B cell (primary cell): Measurements from ENCODE around the gene AK9. TPM values are rescaled to one million over a fixed set of nuclear protein-coding genes. Genes with fewer than 3 reads are reported as not detected.

Source experiments
- ATAC-seq: fragments of 200-7000 bp; cut with Tn5 transposase; one replicate; pipeline ENCODE4 v1.10.0; 2021; ENCODE audit warnings: low read depth, mild to moderate bottlenecking, moderate number of reproducible peaks, moderate library complexity
- CTCF ChIA-PET: fragments of 350-600 bp; sonication (Branson Sonifier 250); formaldehyde crosslinking; loops from one replicate; lab custom pipeline; 2021; ENCODE audit warnings: antibody characterized with exemption, inconsistent platforms; lab: Charles Lee
- POLR2A ChIA-PET: fragments of 350-600 bp; sonication (Branson Sonifier 250); formaldehyde crosslinking; loops from one replicate; lab custom pipeline; 2021; ENCODE audit warnings: antibody characterized with exemption; lab: Charles Lee
- DNase-seq: peaks from one replicate; pipeline ENCODE4 v3.0.0; 2013
- H2AFZ ChIP-seq: 2 replicates; pipeline ENCODE4 v1.6.1; 2012; ENCODE audit warnings: mild to moderate bottlenecking, low read depth, low read length; ENCODE audit not compliant: insufficient read depth, poor library complexity, severe bottlenecking
- H3K27ac ChIP-seq, 2 donors: 1 replicate in 1 of 2; 2 replicates in 1 of 2; pipeline ENCODE4 v1.5.1; 2012 to 2013; ENCODE audit warnings: low read length in 2 of 2, mild to moderate bottlenecking in 2 of 2, moderate library complexity in 1 of 2
- H3K27me3 ChIP-seq, 4 experiments: fragments of 200-600 bp in 1 of 4; sonication (generic) in 1 of 4; replicated peaks in 1 of 4; 1 replicate in 2 of 4; 2 replicates in 2 of 4; pipeline versions ENCODE4 v1.6.1 to v1.7.0; 2013 to 2016; ENCODE audit warnings: low read length in 3 of 4, mild to moderate bottlenecking in 2 of 4, mixed read lengths in 1 of 4, moderate library complexity in 1 of 4; ENCODE audit not compliant: insufficient read depth in 4 of 4, control insufficient read depth in 3 of 4; ENCODE audit errors: control extremely low read depth in 1 of 4
- H3K36me3 ChIP-seq, 2 experiments: replicated peaks in 1 of 2; 1 replicate in 1 of 2; 2 replicates in 1 of 2; pipeline versions ENCODE4 v1.6.1 to v1.7.1; 2013; ENCODE audit warnings: low read length in 1 of 2; ENCODE audit not compliant: insufficient read depth in 2 of 2, control insufficient read depth in 1 of 2; ENCODE audit errors: control extremely low read depth in 1 of 2, extremely low read depth in 1 of 2
- H3K4me1 ChIP-seq, 2 donors: fragments of 200-600 bp in 1 of 2; sonication (generic) in 1 of 2; 1 replicate in 1 of 2; 2 replicates in 1 of 2; pipeline versions ENCODE4 v1.5.1 to v1.6.1; 2013 to 2017; ENCODE audit warnings: low read length in 2 of 2; ENCODE audit not compliant: control insufficient read depth in 2 of 2, insufficient read depth in 2 of 2
- H3K4me2 ChIP-seq: replicated peaks from 2 replicates; pipeline ENCODE3; 2012; ENCODE audit warnings: mild to moderate bottlenecking, low read depth, low read length; ENCODE audit not compliant: poor library complexity, severe bottlenecking
- H3K4me3 ChIP-seq, 5 experiments: fragments of 200-600 bp in 1 of 5; sonication (generic) in 1 of 5; 1 replicate in 3 of 5; 2 replicates in 2 of 5; pipeline versions ENCODE4 v1.5.1 to v1.7.0; 2011 to 2016; ENCODE audit warnings: low read length in 4 of 5, mild to moderate bottlenecking in 4 of 5, low read depth in 2 of 5, control low read depth in 1 of 5, moderate library complexity in 1 of 5; ENCODE audit not compliant: insufficient read depth in 1 of 5; ENCODE audit errors: control extremely low read depth in 1 of 5, extremely low read depth in 1 of 5
- H3K79me2 ChIP-seq: fragments of 200-600 bp; sonication (generic); one replicate; pipeline ENCODE4 v1.6.0; 2016; ENCODE audit warnings: low read length; ENCODE audit not compliant: control insufficient read depth, insufficient read depth
- H3K9ac ChIP-seq: fragments of 200-600 bp; sonication (generic); 2 replicates; pipeline ENCODE4 v1.6.1; 2017; ENCODE audit warnings: mild to moderate bottlenecking, low read length, moderate library complexity
- H3K9me3 ChIP-seq, 3 donors: one replicate each; pipeline versions ENCODE4 v1.6.1 to v1.7.1; 2013; ENCODE audit warnings: low read length in 2 of 3; ENCODE audit not compliant: control insufficient read depth in 2 of 3, insufficient read depth in 1 of 3; ENCODE audit errors: control extremely low read depth in 1 of 3
- H4K20me1 ChIP-seq: 2 replicates; pipeline ENCODE4 v1.6.0; 2012; ENCODE audit warnings: mild to moderate bottlenecking, low read length; ENCODE audit not compliant: insufficient read depth, control insufficient read depth, poor library complexity, severe bottlenecking
- H3K27ac Mint-ChIP-seq: one replicate; pipeline ENCODE4 v1.8.0; 2021; ENCODE audit warnings: mixed read lengths
- H3K27me3 Mint-ChIP-seq: one replicate; pipeline ENCODE4 v1.8.0; 2021; ENCODE audit warnings: mixed read lengths
- H3K4me1 Mint-ChIP-seq: one replicate; pipeline ENCODE4 v1.8.0; 2021; ENCODE audit warnings: mixed read lengths
- H3K4me3 Mint-ChIP-seq: one replicate; pipeline ENCODE4 v1.8.0; 2021; ENCODE audit warnings: mixed read lengths
- H3K9me3 Mint-ChIP-seq: one replicate; pipeline ENCODE4 v1.8.0; 2022; ENCODE audit warnings: mixed read lengths; ENCODE audit not compliant: insufficient read depth
- EZH2 ChIP-seq: IDR thresholded peaks from 2 replicates; pipeline ENCODE4 v1.6.1; 2012; ENCODE audit warnings: borderline replicate concordance, low read depth, mild to moderate bottlenecking, moderate library complexity, low read length; ENCODE audit not compliant: insufficient read depth, poor library complexity, severe bottlenecking
- WGBS: methylation state at CpG from one replicate; pipeline ENCODE4 v1.1.5; 2013; ENCODE audit warnings: missing lambda C conversion rate; ENCODE audit not compliant: insufficient coverage; 5-methylcytosine and 5-hydroxymethylcytosine counted together
- intact Hi-C: fragments of 100-400 bp; cut with micrococcal nuclease; formaldehyde crosslinking; loops from one replicate; pipeline ENCODE4 v1.10.0; 2022
- polyA plus RNA-seq: library from polyadenylated mRNA; depleted of rRNA; stranded (reverse); fragments of >200 nt; gene quantifications from 2 replicates; pipeline ENCODE4 v1.2.3, GENCODE V29; 2012
- total RNA-seq, 2 donors: library from RNA; stranded (reverse); fragments of 120-200 nt in 1 of 2; gene quantifications; 1 replicate in 1 of 2; 2 replicates in 1 of 2; pipeline versions ENCODE4 v1.2.3 to v1.2.4, GENCODE V29; 2013 to 2022
- TF ChIP-seq, protein P1 (sequence below): fragments of 200-600 bp; IDR thresholded peaks from one replicate; pipeline ENCODE4 v1.8.0; 2022; ENCODE audit warnings: antibody characterized with exemption, mild to moderate bottlenecking

The AK9 gene
- total and polyA plus RNA-seq, 2 donors (not counting 1 experiment from before 2014, with no cell fraction given), result 6.4 to 26.5 TPM

- CTCF ChIA-PET, result no interaction called here
- DNase-seq (no peak), ATAC-seq (no peak)
- Histone ChIP-seq H3K4me1 (peaks cover 6 to 9% of the 10 kb centered on the region in 2 donors), H2AFZ (no peak overlapping the region), H4K20me1 (no peaks in the 10 kb centered on the region), H3K9me3 (peaks cover 0 to 6% (median 0%) of the 10 kb centered on the region in 3 donors), H3K79me2 (no peaks in the 10 kb centered on the region), H3K4me3 (no peak overlapping the region), H3K27me3 (no peaks in the 10 kb centered on the region), H3K9ac (no peak overlapping the region), H3K4me2 (no peak overlapping the region), H3K27ac (no peak overlapping the region), H3K36me3 (no peaks in the 10 kb centered on the region)
- WGBS, result 100% methylated on average over 1 of the region's 2 CpGs
- Mint-ChIP-seq H3K4me3 (no peak overlapping the region), H3K27me3 (no peaks in the 10 kb centered on the region), H3K9me3 (peaks cover 2% of the 10 kb centered on the region), H3K4me1 (peaks cover 14% of the 10 kb centered on the region), H3K27ac (no peak overlapping the region)
- TF ChIP-seq, protein P1, sequence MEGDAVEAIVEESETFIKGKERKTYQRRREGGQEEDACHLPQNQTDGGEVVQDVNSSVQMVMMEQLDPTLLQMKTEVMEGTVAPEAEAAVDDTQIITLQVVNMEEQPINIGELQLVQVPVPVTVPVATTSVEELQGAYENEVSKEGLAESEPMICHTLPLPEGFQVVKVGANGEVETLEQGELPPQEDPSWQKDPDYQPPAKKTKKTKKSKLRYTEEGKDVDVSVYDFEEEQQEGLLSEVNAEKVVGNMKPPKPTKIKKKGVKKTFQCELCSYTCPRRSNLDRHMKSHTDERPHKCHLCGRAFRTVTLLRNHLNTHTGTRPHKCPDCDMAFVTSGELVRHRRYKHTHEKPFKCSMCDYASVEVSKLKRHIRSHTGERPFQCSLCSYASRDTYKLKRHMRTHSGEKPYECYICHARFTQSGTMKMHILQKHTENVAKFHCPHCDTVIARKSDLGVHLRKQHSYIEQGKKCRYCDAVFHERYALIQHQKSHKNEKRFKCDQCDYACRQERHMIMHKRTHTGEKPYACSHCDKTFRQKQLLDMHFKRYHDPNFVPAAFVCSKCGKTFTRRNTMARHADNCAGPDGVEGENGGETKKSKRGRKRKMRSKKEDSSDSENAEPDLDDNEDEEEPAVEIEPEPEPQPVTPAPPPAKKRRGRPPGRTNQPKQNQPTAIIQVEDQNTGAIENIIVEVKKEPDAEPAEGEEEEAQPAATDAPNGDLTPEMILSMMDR, result no peak
- TF ChIP-seq EZH2, result no peak
- POLR2A ChIA-PET, result no interaction called here
- intact Hi-C loops, result no loop called here
Observed at GRCh38 chr6:109512271-109512817, 178.7 kb downstream of the AK9 start.

DNA sequence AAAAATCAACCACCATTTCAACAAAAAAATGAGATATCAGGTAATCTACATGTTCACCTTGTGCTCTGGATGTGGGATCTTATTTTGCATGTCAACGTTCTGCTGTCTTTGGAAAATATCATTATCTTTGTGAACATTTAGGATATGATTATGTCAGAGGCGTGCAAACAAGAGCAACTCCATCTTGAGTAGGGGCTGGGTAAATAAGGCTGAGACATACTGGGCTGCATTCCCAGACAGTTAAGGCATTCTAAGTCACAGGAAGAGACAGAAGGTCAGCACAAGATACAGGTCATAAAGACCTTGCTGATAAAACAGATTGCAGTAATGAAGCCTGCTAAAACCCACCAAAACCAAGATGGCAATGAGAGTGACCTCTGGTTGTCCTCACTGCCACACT lies 179.2 kb downstream of the AK9 start:
- Histone ChIP-seq H4K20me1 (no peaks in the 10 kb centered on the region), H2AFZ (no peak overlapping the region), H3K36me3 (no peaks in the 10 kb centered on the region), H3K79me2 (no peaks in the 10 kb centered on the region), H3K27me3 (no peaks in the 10 kb centered on the region), H3K4me1 (peaks cover 6 to 9% of the 10 kb centered on the region in 2 donors), H3K9me3 (peaks cover 0 to 6% (median 0%) of the 10 kb centered on the region in 3 donors), H3K4me3 (no peak overlapping the region), H3K27ac (no peak overlapping the region), H3K4me2 (no peak overlapping the region), H3K9ac (no peak overlapping the region)
- ChIA-PET POLR2A (no interaction called here), CTCF (no interaction called here)
- H3K4me1 Mint-ChIP-seq, result peaks cover 11% of the 10 kb centered on the region
- H3K9me3 Mint-ChIP-seq, result peaks cover 2% of the 10 kb centered on the region
- 100% methylated on average over 1 of the region's 2 CpGs for WGBS
- intact Hi-C loops, result no loop called here
- DNase-seq (no peak), ATAC-seq (no peak)
- TF ChIP-seq, protein P1, result no peak
- no peak for TF ChIP-seq EZH2
- no peak overlapping the region for H3K27ac Mint-ChIP-seq
- no peaks in the 10 kb centered on the region for H3K27me3 Mint-ChIP-seq
- H3K4me3 Mint-ChIP-seq, result no peak overlapping the region
